GM23338 (cell line): ENCODE data around the gene KRT2. TPM values are rescaled to one million over a fixed set of nuclear protein-coding genes. Genes with fewer than 3 reads are reported as not detected.

Experiments used
- ATAC-seq: fragments of 200-7000 bp; cut with Tn5 transposase; 3 replicates; pipeline ENCODE4 v1.9.1; 2020
- DNase-seq: peaks from one replicate; pipeline ENCODE4 v3.0.0-alpha.2; 2015; ENCODE audit warnings: low spot score
- H2AFZ ChIP-seq: fragments of 200-600 bp; sonication (generic); 2 replicates; pipeline ENCODE4 v1.8.0; 2016; ENCODE audit warnings: antibody characterized with exemption, mild to moderate bottlenecking, moderate library complexity
- H3F3A ChIP-seq: fragments of 200-600 bp; sonication (generic); replicated peaks from 2 replicates; pipeline ENCODE4 v1.8.0; 2017; ENCODE audit warnings: antibody characterized with exemption, mixed run types, low read depth
- H3K27ac ChIP-seq: fragments of 200-600 bp; sonication (generic); 2 replicates; pipeline ENCODE4 v1.6.1; 2016; ENCODE audit warnings: low read depth
- H3K27me3 ChIP-seq: fragments of 200-600 bp; sonication (generic); 2 replicates; pipeline ENCODE4 v1.8.0; 2016; ENCODE audit warnings: mild to moderate bottlenecking, mixed run types, moderate library complexity; ENCODE audit not compliant: insufficient read depth
- H3K36me3 ChIP-seq: fragments of 200-600 bp; sonication (generic); 2 replicates; pipeline ENCODE4 v1.8.0; 2016; ENCODE audit warnings: mild to moderate bottlenecking; ENCODE audit not compliant: insufficient read depth
- H3K4me1 ChIP-seq: fragments of 200-600 bp; sonication (generic); 2 replicates; pipeline ENCODE4 v1.8.0; 2016; ENCODE audit warnings: mild to moderate bottlenecking, moderate library complexity; ENCODE audit not compliant: insufficient read depth
- H3K4me2 ChIP-seq: fragments of 200-600 bp; sonication (generic); 2 replicates; pipeline ENCODE4 v1.7.1; 2017; ENCODE audit warnings: mixed run types
- H3K4me3 ChIP-seq: fragments of 200-600 bp; sonication (generic); 2 replicates; pipeline ENCODE4 v1.6.1; 2016; ENCODE audit warnings: mixed run types
- H3K79me2 ChIP-seq: fragments of 200-600 bp; sonication (generic); replicated peaks from 2 replicates; pipeline ENCODE4 v1.8.0; 2017; ENCODE audit warnings: mild to moderate bottlenecking; ENCODE audit not compliant: insufficient read depth
- H3K9me2 ChIP-seq: fragments of 200-600 bp; sonication (generic); 2 replicates; pipeline ENCODE4 v1.8.0; 2017; ENCODE audit not compliant: insufficient read depth
- H4K20me1 ChIP-seq: fragments of 200-600 bp; sonication (generic); replicated peaks from 2 replicates; pipeline ENCODE4 v1.8.0; 2017; ENCODE audit warnings: mild to moderate bottlenecking; ENCODE audit not compliant: insufficient read depth
- H3K27ac Mint-ChIP-seq: 2 replicates; pipeline ENCODE4 v1.8.0; 2020; ENCODE audit warnings: inconsistent platforms, mild to moderate bottlenecking, moderate library complexity, mixed read lengths
- H3K27me3 Mint-ChIP-seq: 3 replicates; pipeline ENCODE4 v1.8.0; 2022; ENCODE audit warnings: low read depth, mild to moderate bottlenecking, moderate library complexity, mixed read lengths, inconsistent platforms; ENCODE audit not compliant: insufficient read depth, poor library complexity
- H3K36me3 Mint-ChIP-seq: 3 replicates; pipeline ENCODE4 v1.8.0; 2021; ENCODE audit warnings: low read depth, mild to moderate bottlenecking, inconsistent platforms, moderate library complexity, mixed read lengths
- H3K4me1 Mint-ChIP-seq: 3 replicates; pipeline ENCODE4 v1.8.0; 2020; ENCODE audit warnings: mild to moderate bottlenecking, inconsistent platforms, mixed read lengths
- H3K4me3 Mint-ChIP-seq: 3 replicates; pipeline ENCODE4 v1.8.0; 2021; ENCODE audit warnings: moderate library complexity, mild to moderate bottlenecking, inconsistent platforms, mixed read lengths
- H3K9me3 Mint-ChIP-seq: 3 replicates; pipeline ENCODE4 v1.8.0; 2020; ENCODE audit warnings: moderate library complexity, mild to moderate bottlenecking, inconsistent platforms, mixed read lengths
- CREB1 ChIP-seq: fragments of 250-450 bp; sonication (Bioruptor Pico); IDR thresholded peaks from 2 replicates; pipeline ENCODE4 v1.5.0; 2020; ENCODE audit warnings: low read depth, mild to moderate bottlenecking, moderate library complexity
- EZH2 ChIP-seq: fragments of 200-600 bp; sonication (generic); IDR thresholded peaks from one replicate; pipeline ENCODE4 v1.8.0; 2017; ENCODE audit warnings: antibody characterized with exemption, mild to moderate bottlenecking, low read depth; ENCODE audit not compliant: unreplicated experiment
- EZH2phosphoT487 ChIP-seq: fragments of 200-600 bp; sonication (generic); IDR thresholded peaks from one replicate; pipeline ENCODE4 v1.8.1; 2018; ENCODE audit warnings: antibody characterized with exemption; ENCODE audit not compliant: unreplicated experiment
- POLR2AphosphoS5 ChIP-seq: IDR thresholded peaks from 2 replicates; pipeline ENCODE4 v1.6.1; 2016; ENCODE audit warnings: antibody characterized with exemption, low read depth
- STAT1 ChIP-seq: IDR thresholded peaks from one replicate; pipeline ENCODE4 v1.6.1; 2016; ENCODE audit warnings: antibody characterized with exemption; ENCODE audit not compliant: unreplicated experiment
- polyA plus RNA-seq: library from polyadenylated mRNA; unstranded; fragments of >200 nt; fragmentation: Nextera tagmentation; extraction: Ambion mirVana; gene quantifications from 2 replicates; pipeline ENCODE4 v1.2.1, GENCODE V29; 2016
- total RNA-seq: library from RNA; depleted of rRNA; stranded (reverse); fragments of >200 nt; shearing (Covaris generic); gene quantifications from 2 replicates; pipeline ENCODE4 v1.2.3, GENCODE V29; 2014
- TF ChIP-seq, protein P1 (sequence below): IDR thresholded peaks from one replicate; pipeline ENCODE4 v1.6.1; 2018; ENCODE audit warnings: antibody characterized with exemption; ENCODE audit not compliant: unreplicated experiment
- TF ChIP-seq, protein P2 (sequence below): fragments of 250-450 bp; sonication (Bioruptor Pico); IDR thresholded peaks from 2 replicates; pipeline ENCODE4 v1.5.0; 2020; ENCODE audit warnings: mild to moderate bottlenecking, moderate library complexity

Gene KRT2
- total and polyA plus RNA-seq, 2 experiments from 2014 or later: not detected

GRCh38 chr12:52631676-52632459 is 20.1 kb downstream of the KRT2 start:
- Histone ChIP-seq H2AFZ (no peak overlapping the region), H3F3A (no peaks in the 10 kb centered on the region), H3K4me2 (no peak overlapping the region), H4K20me1 (no peaks in the 10 kb centered on the region), H3K27ac (no peak overlapping the region), H3K27me3 (no peaks in the 10 kb centered on the region), H3K4me1 (no peaks in the 10 kb centered on the region), H3K4me3 (no peak overlapping the region), H3K9me2 (no peaks in the 10 kb centered on the region), H3K36me3 (no peaks in the 10 kb centered on the region), H3K79me2 (no peaks in the 10 kb centered on the region)
- H3K4me1 Mint-ChIP-seq: peaks cover 3% of the 10 kb centered on the region
- H3K4me3 Mint-ChIP-seq: no peak overlapping the region
- no peak for TF ChIP-seq CREB1
- ATAC-seq (no peak), DNase-seq (no peak)
- H3K9me3 Mint-ChIP-seq: no peaks in the 10 kb centered on the region
- H3K27ac Mint-ChIP-seq: no peak overlapping the region
- H3K27me3 Mint-ChIP-seq: peaks cover 2% of the 10 kb centered on the region
- no peaks in the 10 kb centered on the region for H3K36me3 Mint-ChIP-seq

- Mint-ChIP-seq H3K9me3 (no peaks in the 10 kb centered on the region), H3K36me3 (no peaks in the 10 kb centered on the region), H3K27me3 (peaks cover 5% of the 10 kb centered on the region), H3K4me3 (no peak overlapping the region), H3K27ac (no peak overlapping the region), H3K4me1 (peaks cover 4% of the 10 kb centered on the region)
- no peak overlapping the region for H3K4me2 ChIP-seq
- no peaks in the 10 kb centered on the region for H3K27me3 ChIP-seq
- no peaks in the 10 kb centered on the region for H4K20me1 ChIP-seq
- no peak overlapping the region for H3K27ac ChIP-seq
- no peak for DNase-seq
- no peak overlapping the region for H2AFZ ChIP-seq
- H3K4me1 ChIP-seq: no peaks in the 10 kb centered on the region
- H3K79me2 ChIP-seq: no peaks in the 10 kb centered on the region
- no peaks in the 10 kb centered on the region for H3K9me2 ChIP-seq
- no peak for ATAC-seq
- H3K4me3 ChIP-seq: no peak overlapping the region
- no peaks in the 10 kb centered on the region for H3K36me3 ChIP-seq
- TF ChIP-seq EZH2phosphoT487 (no peak), EZH2 (no peak), POLR2AphosphoS5 (no peak), STAT1 (no peak), CREB1 (no peak)
- TF ChIP-seq, protein P1, sequence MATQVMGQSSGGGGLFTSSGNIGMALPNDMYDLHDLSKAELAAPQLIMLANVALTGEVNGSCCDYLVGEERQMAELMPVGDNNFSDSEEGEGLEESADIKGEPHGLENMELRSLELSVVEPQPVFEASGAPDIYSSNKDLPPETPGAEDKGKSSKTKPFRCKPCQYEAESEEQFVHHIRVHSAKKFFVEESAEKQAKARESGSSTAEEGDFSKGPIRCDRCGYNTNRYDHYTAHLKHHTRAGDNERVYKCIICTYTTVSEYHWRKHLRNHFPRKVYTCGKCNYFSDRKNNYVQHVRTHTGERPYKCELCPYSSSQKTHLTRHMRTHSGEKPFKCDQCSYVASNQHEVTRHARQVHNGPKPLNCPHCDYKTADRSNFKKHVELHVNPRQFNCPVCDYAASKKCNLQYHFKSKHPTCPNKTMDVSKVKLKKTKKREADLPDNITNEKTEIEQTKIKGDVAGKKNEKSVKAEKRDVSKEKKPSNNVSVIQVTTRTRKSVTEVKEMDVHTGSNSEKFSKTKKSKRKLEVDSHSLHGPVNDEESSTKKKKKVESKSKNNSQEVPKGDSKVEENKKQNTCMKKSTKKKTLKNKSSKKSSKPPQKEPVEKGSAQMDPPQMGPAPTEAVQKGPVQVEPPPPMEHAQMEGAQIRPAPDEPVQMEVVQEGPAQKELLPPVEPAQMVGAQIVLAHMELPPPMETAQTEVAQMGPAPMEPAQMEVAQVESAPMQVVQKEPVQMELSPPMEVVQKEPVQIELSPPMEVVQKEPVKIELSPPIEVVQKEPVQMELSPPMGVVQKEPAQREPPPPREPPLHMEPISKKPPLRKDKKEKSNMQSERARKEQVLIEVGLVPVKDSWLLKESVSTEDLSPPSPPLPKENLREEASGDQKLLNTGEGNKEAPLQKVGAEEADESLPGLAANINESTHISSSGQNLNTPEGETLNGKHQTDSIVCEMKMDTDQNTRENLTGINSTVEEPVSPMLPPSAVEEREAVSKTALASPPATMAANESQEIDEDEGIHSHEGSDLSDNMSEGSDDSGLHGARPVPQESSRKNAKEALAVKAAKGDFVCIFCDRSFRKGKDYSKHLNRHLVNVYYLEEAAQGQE: no peak
- TF ChIP-seq, protein P2, sequence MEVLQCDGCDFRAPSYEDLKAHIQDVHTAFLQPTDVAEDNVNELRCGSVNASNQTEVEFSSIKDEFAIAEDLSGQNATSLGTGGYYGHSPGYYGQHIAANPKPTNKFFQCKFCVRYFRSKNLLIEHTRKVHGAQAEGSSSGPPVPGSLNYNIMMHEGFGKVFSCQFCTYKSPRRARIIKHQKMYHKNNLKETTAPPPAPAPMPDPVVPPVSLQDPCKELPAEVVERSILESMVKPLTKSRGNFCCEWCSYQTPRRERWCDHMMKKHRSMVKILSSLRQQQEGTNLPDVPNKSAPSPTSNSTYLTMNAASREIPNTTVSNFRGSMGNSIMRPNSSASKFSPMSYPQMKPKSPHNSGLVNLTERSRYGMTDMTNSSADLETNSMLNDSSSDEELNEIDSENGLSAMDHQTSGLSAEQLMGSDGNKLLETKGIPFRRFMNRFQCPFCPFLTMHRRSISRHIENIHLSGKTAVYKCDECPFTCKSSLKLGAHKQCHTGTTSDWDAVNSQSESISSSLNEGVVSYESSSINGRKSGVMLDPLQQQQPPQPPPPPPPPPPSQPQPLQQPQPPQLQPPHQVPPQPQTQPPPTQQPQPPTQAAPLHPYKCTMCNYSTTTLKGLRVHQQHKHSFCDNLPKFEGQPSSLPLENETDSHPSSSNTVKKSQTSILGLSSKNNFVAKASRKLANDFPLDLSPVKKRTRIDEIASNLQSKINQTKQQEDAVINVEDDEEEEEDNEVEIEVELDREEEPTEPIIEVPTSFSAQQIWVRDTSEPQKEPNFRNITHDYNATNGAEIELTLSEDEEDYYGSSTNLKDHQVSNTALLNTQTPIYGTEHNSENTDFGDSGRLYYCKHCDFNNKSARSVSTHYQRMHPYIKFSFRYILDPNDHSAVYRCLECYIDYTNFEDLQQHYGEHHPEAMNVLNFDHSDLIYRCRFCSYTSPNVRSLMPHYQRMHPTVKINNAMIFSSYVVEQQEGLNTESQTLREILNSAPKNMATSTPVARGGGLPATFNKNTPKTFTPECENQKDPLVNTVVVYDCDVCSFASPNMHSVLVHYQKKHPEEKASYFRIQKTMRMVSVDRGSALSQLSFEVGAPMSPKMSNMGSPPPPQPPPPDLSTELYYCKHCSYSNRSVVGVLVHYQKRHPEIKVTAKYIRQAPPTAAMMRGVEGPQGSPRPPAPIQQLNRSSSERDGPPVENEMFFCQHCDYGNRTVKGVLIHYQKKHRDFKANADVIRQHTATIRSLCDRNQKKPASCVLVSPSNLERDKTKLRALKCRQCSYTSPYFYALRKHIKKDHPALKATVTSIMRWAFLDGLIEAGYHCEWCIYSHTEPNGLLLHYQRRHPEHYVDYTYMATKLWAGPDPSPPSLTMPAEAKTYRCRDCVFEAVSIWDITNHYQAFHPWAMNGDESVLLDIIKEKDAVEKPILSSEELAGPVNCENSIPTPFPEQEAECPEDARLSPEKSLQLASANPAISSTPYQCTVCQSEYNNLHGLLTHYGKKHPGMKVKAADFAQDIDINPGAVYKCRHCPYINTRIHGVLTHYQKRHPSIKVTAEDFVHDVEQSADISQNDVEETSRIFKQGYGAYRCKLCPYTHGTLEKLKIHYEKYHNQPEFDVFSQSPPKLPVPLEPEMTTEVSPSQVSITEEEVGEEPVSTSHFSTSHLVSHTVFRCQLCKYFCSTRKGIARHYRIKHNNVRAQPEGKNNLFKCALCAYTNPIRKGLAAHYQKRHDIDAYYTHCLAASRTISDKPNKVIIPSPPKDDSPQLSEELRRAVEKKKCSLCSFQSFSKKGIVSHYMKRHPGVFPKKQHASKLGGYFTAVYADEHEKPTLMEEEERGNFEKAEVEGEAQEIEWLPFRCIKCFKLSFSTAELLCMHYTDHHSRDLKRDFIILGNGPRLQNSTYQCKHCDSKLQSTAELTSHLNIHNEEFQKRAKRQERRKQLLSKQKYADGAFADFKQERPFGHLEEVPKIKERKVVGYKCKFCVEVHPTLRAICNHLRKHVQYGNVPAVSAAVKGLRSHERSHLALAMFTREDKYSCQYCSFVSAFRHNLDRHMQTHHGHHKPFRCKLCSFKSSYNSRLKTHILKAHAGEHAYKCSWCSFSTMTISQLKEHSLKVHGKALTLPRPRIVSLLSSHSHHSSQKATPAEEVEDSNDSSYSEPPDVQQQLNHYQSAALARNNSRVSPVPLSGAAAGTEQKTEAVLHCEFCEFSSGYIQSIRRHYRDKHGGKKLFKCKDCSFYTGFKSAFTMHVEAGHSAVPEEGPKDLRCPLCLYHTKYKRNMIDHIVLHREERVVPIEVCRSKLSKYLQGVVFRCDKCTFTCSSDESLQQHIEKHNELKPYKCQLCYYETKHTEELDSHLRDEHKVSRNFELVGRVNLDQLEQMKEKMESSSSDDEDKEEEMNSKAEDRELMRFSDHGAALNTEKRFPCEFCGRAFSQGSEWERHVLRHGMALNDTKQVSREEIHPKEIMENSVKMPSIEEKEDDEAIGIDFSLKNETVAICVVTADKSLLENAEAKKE (CRISPR knock-in tag): no peak
- no peaks in the 10 kb centered on the region for H3F3A ChIP-seq
Measured at GRCh38 chr12:52631264-52631663, 20.7 kb downstream of the KRT2 start.
